Anterior cingulate cortex (tissue), 58 donors: Measurements from ENCODE around the gene PRR5L.

ENCODE experiments used
- DNase-seq, 58 donors: peaks; one replicate each; lab custom pipeline; 2025; lab: John Stamatoyannopoulos, UW

Gene PRR5L

DNA sequence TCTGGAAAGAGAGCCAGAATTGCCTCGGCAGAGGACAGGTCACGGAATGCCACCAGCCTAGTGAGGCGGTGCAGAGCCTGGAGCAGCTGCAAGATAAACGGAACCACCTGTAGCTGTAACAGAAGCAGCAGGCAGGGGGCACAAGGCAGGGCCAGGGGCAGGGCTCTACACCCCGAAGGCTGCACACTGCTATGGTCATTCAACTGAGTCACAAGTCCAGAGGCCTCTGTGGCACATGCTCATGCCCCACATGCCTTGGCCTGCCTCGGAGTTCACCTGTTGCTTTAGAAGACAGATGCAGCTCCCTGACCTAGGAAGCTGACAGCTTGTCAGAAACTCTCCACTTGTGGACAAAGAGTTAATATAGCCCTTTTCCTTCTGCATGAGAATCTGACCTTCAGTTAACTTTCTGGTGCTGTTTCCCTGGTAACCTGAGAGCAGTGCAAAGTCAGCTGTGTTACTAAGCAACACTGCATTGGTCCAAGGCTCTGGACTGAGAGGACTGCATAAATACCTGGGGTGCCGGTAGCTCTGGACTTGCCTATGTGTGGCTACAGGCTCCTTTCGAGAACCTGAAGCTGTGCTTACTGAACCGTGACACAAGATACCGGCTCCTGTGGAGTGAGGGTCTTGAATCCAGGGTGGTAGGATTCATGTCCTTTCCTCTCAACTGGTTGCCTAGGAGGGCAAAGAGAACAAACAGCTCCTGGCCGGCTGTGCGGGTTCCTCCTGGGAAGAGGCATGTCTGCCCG, 17.4 kb upstream of the PRR5L start:
- DNase-seq, result peak in 4 of 58 donors; percentile 24 to 38 (median 36)

DNA sequence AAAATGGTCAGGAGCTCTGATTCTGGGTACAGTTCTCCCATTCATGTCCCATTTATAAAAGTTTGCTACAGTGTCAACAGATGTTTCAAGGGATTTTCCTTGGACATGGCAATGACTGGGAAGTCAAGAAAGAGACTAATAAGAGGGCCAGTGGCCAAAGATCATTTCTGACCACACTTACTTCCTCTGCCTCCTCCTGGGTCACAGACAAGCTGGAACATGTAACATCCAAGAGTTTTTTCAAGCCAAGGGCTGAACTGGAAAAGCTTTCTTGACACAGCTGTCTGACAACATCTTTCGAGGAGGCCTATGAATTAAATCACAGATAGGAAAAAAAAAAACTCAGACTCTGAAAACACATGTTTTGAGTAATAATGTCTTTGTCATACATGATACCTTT, 15.6 kb upstream of the PRR5L start:
- no peak for DNase-seq

DNA sequence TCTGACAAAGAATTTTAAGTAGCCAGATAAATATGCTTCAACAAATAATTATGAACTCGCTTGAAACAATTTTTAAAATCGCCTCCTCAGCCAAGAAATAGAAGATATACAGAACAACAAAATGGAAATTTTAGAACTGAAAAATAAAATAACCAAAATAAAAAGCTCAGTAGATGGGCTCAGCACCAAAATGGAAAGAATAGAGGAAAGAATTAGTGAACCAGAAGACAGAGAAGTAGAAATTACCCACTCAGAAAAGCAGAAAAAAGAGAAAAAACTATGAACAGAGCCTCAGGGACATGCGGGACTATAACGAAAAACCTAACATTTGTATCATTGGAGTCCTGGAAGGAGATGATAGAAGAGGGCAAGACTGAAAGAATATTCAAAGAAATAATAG, 14.2 kb upstream of the PRR5L start:
- DNase-seq, result no peak

DNA sequence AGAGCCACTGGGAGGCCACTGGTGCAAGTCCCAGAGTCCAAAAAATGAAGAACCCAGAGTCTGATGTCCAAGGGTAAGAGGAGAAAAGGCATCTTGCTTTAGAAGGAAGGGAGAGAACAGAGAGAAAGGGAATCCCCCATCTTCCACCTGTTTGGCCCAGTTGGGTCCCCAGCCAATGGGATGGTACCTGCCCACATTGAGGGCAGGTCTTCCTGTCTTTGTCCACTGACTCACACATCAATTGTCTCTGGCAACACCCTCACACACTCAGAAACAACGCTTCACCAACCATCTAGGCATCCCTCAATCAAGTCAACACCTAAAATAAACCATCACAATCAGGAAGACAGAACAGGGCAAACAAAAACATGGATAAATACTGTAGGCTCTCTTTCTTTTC, 13.2 kb upstream of the PRR5L start:
- no peak for DNase-seq

DNA sequence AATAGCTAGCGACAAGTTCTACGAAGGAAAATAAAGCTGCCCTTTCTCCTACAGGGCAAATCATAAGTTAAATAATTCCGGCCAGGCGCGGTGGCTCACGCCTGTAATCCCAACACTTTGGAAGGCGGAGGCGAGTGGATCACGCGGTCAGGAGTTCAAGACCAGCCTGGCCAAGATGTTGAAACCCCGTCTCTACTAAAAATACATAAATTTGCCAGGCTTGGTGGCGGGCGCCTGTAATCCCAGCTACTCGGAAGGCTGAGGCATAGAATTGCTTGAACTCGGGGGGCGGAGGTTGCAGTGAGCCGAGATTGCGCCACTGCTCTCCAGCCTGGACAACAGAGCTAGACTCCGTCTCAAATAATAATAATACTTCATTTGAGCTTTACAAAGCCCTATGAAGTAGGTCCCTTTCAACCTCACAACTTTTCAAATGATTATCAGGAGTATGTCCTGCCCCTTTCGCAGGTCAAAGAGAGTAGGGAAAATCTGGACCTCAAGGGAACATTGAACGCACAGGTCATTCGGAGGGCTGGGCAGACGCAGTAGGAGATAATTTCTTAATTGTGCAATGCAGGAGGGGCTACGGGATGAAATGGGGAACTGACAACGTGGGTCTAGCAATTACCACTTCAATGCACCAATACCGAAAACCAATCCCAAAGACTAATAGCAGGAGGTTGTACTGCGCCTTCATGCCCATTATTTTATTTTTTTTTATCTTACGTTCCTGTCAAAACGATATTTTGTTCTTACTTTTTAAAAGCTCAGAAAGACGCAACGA, 7.5 kb upstream of the PRR5L start:
- no peak for DNase-seq

DNA sequence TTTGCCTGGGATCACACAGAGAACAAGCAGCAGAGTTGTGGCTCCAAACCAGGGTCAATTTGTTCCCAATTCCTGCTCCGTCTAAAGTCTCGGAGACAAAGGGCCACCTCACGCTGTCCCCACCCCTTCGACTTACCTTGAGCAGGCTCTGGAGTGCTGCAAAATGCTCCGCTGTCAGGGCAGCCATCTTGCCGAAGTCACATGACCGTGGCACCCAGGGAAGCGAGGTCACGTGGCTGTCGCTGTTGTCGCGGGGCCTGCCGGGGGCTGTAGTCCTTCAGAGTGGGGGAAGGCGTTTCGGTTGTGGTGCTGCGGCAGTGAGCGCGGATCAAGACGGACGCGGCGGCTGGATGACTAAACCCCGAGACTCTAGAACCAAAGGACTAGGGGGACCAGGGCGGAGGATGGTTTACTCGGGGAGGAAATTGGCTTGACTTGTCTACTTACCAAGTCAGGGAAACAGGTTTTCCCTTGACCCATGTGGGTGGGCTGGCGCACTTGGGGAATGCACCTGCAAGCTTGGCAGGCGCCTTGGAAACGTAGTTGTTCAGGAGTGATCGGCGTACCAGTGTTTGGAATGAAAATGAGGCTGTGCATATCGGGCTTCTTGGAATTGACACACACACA, 6.7 kb upstream of the PRR5L start, which contains the start of gene COMMD9:
COMMD9 (minus strand) TSS at position 199 of the 627 bp plus-strand sequence; CDS start at position 187, 12 bp downstream.
- peak; percentile 30 to 98 (median 93) for DNase-seq

DNA sequence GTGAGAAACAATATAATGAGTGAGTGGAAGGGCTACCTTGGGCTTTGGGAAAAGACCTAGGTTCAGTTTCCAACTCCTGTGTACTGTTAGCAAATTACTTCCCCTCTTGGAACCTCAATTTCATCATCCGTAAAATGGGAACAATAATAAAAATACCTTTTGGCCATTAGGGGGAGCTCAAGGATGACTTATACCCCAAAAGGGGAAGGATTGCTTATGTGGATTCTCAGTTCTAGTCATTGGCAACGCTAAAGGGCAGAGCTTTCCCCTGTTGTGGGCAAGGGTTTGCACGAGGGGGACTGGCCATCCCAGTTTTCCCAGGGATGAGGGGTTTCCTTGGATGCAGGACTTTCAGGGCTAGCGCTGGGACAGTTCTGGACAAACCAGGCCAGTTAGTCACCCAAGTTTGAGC, 3.8 kb upstream of the PRR5L start:
- peak in 5 of 58 donors; percentile 8 to 28 (median 9) for DNase-seq

DNA sequence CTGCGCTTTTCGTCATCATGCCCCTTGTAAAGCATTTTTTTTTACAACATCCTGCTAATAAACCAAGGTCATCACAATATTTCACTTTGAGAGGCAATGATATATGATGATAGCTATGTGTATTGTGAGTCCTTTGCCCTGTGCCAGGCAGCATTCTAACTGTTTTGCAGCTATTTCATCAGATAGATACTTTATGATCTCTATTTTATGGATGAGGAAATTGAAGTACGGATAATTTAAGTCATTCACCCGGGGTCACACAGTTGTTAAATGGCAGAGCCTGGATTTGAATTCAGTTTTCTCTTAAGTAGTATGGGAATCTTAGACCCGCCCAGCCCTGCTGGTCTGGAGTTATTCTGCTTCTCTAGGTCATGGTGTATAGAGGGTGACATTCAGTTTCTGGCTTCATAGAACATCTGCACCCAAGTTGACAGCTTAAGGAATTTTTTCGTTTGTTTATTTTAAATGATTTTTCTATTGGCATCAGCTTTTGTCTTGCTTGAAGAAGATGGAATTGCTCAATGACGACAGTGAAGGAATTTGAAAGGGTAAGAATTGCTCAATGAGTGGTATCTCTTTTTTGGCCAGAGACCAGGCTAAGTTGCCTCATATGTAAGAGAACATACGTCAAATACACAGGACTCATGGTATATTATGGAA, 926 bp downstream of the PRR5L start:
- no peak for DNase-seq

DNA sequence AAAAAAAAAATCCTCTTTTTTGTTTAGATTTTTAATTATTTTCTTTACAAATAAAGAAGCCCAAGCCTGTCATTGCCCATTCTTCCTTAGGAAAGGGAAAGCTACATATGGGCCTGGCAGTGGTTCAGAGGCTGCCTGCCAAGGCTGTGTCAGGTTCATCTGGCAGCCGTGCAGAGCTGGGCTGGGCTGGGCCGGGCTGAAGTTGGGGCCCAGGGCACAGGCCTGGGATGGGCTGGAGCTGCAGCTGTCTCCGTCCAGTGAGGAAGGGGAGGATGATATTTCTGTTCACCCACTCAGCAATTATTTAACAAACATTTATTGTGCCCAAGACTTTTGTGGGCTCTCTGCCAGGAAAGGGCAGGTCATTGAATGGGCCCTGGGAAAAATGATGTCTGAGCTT, 4.6 kb downstream of the PRR5L start:
- peak in 37 of 58 donors; percentile 9 to 80 (median 43) for DNase-seq

DNA sequence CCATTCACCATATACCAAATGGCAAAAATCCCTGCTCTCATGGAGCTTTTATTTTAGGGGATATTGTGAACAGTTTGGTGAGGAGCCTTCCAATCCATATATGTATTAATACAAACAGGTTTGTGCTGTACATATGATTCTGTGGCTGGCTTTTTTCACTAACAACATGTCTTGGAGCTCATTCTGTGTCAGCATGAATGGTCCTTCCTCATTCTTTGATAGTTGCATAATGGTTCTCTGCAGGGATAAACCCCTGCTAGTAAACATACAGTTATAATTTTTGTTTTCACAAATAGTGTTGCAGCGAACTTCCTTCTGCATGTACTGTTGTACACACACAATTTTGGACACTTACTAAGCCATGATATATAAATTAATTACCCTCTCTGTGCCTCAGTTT, 8.3 kb downstream of the PRR5L start:
- DNase-seq, result no peak

DNA sequence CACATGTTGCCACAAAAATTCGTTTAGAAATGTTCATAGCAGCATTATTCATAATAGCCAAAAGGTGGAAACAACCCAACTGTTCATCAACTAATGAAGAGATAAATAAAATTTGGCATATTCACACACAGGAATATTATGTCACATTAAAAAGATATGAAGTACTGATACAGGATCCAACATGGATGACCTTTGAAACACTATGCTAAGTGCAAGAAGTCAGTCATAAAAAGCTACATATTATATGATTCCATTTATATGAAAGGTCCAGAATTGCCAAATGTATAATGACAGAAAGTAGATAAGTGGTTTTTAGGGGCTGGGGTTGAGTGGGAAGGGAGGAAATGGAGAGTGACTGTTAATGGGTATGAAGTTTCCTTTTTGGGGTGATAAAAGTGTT, 9.0 kb downstream of the PRR5L start:
- no peak for DNase-seq

DNA sequence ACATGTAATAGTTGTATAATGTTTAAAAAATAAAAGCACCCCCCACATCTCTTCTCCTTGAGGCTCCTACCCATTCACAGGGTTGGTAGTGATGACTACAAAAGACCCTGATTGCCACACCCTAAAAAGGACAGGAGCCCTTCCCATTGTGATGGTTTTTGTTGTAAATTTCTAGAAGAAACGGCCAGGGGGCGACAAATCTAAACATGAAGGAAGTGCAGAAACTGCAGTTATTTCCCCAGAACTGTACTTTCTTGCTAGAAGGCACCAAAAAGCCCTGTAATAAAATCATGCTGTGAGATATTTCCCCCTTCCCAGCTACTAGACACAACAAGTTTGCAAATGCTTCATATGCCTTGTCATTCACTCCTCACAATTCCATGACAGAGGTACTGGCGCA, 10.8 kb downstream of the PRR5L start:
- DNase-seq, result no peak

DNA sequence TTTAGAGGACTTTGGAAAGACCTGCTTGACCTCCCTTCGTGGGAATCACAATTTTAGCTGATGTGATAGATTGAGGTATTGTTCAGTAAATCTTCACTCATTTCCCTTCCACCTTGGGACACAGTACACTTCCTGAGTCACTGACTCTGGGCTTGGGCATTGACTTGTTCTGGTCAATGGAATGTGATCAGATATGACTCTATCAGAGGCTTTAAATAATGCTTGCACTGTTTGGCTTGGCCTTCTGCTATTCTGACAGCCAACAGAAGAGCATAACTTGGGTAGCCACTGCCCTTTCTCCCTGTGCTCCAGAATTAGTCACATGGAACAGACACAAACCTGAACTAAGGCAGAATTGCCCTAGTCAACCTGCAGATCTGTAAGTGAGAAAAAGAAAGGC, 12.5 kb downstream of the PRR5L start:
- DNase-seq, result no peak

DNA sequence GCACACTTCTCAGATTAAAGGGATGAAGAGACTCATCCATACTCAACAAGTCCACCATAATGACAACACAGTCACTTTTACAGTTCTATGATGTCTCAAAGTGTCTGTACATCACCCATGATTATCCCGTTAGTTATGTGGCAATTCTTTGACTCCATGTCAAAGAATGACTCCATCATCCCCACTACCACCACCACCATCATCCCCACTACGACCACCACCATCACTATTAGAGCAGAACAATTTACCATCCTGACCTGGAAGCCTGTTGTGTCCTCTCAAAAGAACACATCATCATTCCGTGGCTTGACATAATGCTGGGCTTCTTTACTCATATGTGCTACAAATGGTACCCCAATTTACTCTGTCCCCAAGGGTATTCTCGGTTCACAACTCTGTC, 13.7 kb downstream of the PRR5L start:
- peak in 1 of 58 donors; percentile 5 for DNase-seq

DNA sequence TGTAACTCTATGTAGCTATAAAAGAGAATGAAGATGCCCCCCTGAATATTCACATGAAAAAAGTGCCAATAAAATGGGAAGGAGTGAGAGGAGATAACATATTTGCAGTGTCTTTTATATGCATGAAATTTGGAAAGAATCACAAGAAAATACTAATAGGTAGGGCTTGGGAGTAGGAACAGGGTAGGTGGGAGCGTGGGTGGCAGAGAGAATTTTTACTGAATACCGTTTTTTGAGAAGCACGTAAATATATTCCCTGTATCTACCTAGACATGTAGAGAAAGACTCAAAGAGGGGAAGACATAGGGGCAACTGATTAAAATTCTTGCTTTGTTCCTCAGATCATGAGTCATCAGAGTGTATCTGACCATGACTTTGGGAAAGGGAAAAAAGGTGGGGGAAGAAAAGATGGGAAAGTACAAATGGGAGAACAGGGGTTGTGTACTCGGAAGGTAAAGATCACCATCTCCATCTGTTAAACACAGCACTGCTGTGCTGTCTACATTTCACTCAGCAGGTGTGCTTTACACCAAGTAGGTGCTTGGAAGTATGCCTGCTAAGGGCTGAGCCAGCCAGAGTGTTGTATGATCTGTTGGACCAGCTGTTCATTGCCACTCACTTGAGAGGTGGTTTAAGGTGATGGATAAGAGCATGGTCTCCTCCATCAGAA, 16.0 kb downstream of the PRR5L start:
- peak in 1 of 58 donors; percentile 5 for DNase-seq

DNA sequence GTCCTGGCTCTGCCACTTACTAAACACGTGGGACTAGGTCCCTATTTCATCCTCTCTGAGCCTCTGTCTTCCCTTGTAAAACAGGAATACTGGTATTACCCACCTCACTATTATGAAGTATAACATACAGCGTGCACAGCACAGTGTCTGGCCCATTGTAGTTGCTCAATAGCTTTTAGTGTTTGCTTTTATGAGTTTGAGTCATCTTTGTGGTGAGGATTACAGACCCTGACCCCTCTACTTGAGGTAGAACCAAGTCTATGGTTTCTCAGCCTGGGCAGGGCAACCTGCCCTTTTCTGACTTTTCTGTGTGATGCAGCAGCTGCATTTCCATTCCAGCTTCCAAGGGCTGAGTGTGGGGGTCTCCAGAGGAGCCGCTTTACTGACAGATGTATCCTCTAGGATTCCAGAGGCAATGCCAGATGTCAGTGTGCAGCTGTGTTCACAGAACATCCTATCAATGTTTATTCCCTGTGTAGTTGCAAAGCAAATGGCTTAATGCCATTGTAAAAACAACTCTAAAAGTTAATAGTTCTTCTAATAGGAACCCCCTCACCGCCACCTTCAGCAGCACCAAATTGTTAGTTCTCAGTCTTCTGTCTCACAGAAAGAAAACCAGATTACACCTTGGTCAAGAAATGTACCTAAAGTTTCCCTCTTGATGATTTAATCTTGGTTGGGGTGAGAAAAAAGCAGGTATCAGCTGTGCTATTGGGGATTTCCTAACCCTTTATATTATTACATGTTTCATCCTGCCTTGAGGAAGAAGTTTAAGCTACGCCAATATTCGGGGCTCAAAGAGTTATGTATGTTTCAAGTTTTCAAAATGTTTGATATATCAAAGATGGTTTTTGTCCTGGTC, 16.8 kb downstream of the PRR5L start:
- DNase-seq, result no peak

DNA sequence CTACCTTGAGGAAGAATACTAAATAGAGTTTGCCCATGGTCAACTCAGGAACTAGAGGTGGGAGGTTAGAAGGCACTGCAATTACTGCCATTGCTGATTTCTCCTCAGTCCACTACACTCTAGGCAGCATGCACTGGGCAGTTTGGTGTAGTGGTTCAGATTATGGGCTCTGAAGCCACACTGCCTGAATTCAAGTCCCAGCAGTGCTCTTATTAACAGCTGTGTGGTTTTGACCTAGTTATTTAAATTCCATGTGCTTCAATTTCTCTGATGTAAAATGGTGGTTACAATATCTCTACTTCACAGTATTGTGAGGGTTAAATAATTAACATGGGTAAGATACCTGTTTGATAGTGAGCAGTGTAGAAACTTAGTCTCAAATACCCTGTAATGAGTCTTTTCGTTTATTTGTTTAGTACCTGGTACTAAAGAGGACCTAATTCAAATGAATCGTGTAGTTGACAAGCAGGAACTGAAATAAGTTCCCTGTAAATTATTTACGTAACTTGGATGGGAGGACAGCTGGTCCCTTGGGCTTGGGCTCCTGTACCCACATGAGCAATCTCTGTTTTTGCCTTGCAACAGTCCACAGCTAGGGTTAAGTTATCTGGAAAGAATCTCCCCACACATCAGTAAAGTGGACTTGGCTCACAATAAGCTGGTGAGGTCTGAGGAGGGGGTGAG, 17.8 kb downstream of the PRR5L start:
- DNase-seq, result no peak

DNA sequence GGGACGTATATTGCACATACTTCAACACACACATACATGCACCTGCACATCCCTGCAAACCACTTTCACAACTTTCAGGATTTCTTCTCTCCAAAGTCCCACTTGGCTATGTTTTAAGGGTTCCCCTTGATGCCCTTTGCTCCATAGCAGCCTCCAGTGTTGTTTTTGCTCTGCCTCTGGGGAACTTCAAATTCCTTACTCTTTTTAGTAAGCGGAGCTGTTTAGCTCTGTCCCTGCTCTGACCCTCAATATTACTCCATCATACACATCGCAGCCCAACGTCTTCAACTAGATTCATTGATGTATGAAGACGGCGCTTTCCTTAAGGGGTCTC, 18.3 kb downstream of the PRR5L start:
- no peak for DNase-seq

DNA sequence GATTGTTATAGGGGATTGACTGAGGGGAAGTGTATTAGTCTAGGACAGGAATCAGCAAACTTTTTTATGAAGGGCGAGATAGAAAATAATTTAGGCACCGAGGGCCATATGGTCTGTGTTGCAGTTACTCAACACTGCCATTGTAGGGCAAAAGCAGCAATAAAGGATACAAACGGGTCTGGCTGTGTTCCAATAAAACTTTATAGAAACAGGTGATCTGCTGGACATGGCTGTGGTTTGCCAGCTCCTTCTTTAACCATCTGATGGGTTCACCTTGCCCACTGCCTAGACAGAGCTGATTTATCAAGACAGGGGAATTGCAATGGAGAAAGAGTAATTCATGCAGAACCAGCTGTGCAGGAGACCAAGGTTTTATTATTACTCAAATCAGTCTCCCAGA, 20.0 kb downstream of the PRR5L start:
- no peak for DNase-seq
